Cardiac muscle cell (in vitro differentiated cells and primary cell): ENCODE results near the gene FARS2. TPM values are rescaled to one million over a fixed set of nuclear protein-coding genes. Genes with fewer than 3 reads are reported as not detected.

Source experiments
- DNase-seq, 2 donors: peaks; one replicate each; pipeline versions ENCODE4 v3.0.0 to v3.0.0-alpha.2; 2010 to 2017; ENCODE audit warnings: low read depth in 1 of 2, low spot score in 1 of 2
- H3K27ac ChIP-seq: fragments of 200-600 bp; sonication (generic); 2 replicates; pipeline ENCODE4 v1.5.1; 2016
- H3K27me3 ChIP-seq: fragments of 200-600 bp; sonication (generic); 2 replicates; pipeline ENCODE4 v1.6.0; 2016; ENCODE audit warnings: control low read depth
- H3K36me3 ChIP-seq: fragments of 200-600 bp; sonication (generic); 2 replicates; pipeline ENCODE4 v1.5.1; 2016; ENCODE audit warnings: control low read depth
- H3K4me1 ChIP-seq: fragments of 200-600 bp; sonication (generic); 2 replicates; pipeline ENCODE4 v1.8.1; 2017; ENCODE audit warnings: low read depth, mild to moderate bottlenecking, mixed run types
- H3K4me3 ChIP-seq: fragments of 200-600 bp; sonication (generic); 2 replicates; pipeline ENCODE4 v1.5.1; 2016; ENCODE audit warnings: mild to moderate bottlenecking
- H3K9me3 ChIP-seq: fragments of 200-600 bp; sonication (generic); 2 replicates; pipeline ENCODE4 v1.5.1; 2017; ENCODE audit warnings: low read depth, mild to moderate bottlenecking, control low read depth
- CTCF ChIP-seq: IDR thresholded peaks from 2 replicates; pipeline ENCODE4 v1.5.1; 2012; ENCODE audit warnings: low read depth, mild to moderate bottlenecking, low read length
- polyA plus RNA-seq: library from polyadenylated mRNA; unstranded; fragments of >200 nt; fragmentation: Nextera tagmentation; extraction: Ambion mirVana; gene quantifications from 2 replicates; pipeline ENCODE4 v1.2.1, GENCODE V29; 2016
- total RNA-seq: library from RNA; depleted of rRNA; stranded (reverse); fragments of >200 nt; gene quantifications from 2 replicates; pipeline ENCODE4 v1.2.3, GENCODE V29; 2016

FARS2 gene
- total and polyA plus RNA-seq, 2 experiments from 2014 or later = 12.4 to 22.5 TPM

GRCh38 chr6:5338177-5338960, 77.1 kb downstream of the FARS2 start:
- no peak overlapping the region for H3K4me3 ChIP-seq
- H3K36me3 ChIP-seq = no peaks in the 10 kb centered on the region
- H3K27ac ChIP-seq = no peak overlapping the region
- no peak for TF ChIP-seq CTCF
- no peaks in the 10 kb centered on the region for H3K27me3 ChIP-seq
- H3K9me3 ChIP-seq = no peaks in the 10 kb centered on the region
- DNase-seq = no peak
- H3K4me1 ChIP-seq = no peaks in the 10 kb centered on the region

GRCh38 chr6:5339786-5340185, 78.5 kb downstream of the FARS2 start:
- Histone ChIP-seq H3K27me3 (no peaks in the 10 kb centered on the region), H3K4me1 (no peaks in the 10 kb centered on the region), H3K9me3 (no peaks in the 10 kb centered on the region), H3K27ac (no peak overlapping the region), H3K36me3 (no peaks in the 10 kb centered on the region), H3K4me3 (no peak overlapping the region)
- no peak for TF ChIP-seq CTCF
- DNase-seq = no peak

- DNase-seq = no peak
- TF ChIP-seq CTCF = no peak
- H3K36me3 ChIP-seq = no peaks in the 10 kb centered on the region
- H3K4me1 ChIP-seq = peaks cover 6% of the 10 kb centered on the region
- H3K27me3 ChIP-seq = no peaks in the 10 kb centered on the region
- no peak overlapping the region for H3K4me3 ChIP-seq
- H3K27ac ChIP-seq = no peak overlapping the region
- no peaks in the 10 kb centered on the region for H3K9me3 ChIP-seq
These were observed 80.5 kb downstream of the FARS2 start for GRCh38 chr6:5341845-5342244.

- H3K27me3 ChIP-seq = no peaks in the 10 kb centered on the region
- peaks cover 6% of the 10 kb centered on the region for H3K4me1 ChIP-seq
- H3K4me3 ChIP-seq = no peak overlapping the region
- no peaks in the 10 kb centered on the region for H3K9me3 ChIP-seq
- no peaks in the 10 kb centered on the region for H3K36me3 ChIP-seq
- no peak for TF ChIP-seq CTCF
- no peak overlapping the region for H3K27ac ChIP-seq
- DNase-seq = no peak
These were observed 82.7 kb downstream of the FARS2 start for GRCh38 chr6:5343998-5344397.

GRCh38 chr6:5345324-5345723, 84.0 kb downstream of the FARS2 start:
- H3K4me3 ChIP-seq = no peak overlapping the region
- H3K4me1 ChIP-seq = peaks cover 6% of the 10 kb centered on the region
- TF ChIP-seq CTCF = no peak
- DNase-seq = no peak
- H3K36me3 ChIP-seq = no peaks in the 10 kb centered on the region
- no peak overlapping the region for H3K27ac ChIP-seq
- H3K9me3 ChIP-seq = no peaks in the 10 kb centered on the region
- H3K27me3 ChIP-seq = no peaks in the 10 kb centered on the region
